K562 (cell line): ENCODE measurements around the gene MAP1S. TPM values are rescaled to one million over a fixed set of nuclear protein-coding genes. Genes with fewer than 3 reads are reported as not detected.
A peak's percentile ranks its signal among the peaks of the same experiment; 100 is the strongest.

ENCODE experiments used
- ATF1 ChIP-seq, 2 experiments: fragments of 450-650 bp in 1 of 2; IDR thresholded peaks; 2 replicates each; pipeline ENCODE4 v1.6.1; 2016; ENCODE audit warnings: missing compliant biosample characterization in 1 of 2, missing genetic modification characterization in 1 of 2
- BCL6 ChIP-seq: fragments of 250-450 bp; sonication (Bioruptor Pico); IDR thresholded peaks from 2 replicates; pipeline ENCODE4 v1.4.0; 2020
- CREBBP ChIP-seq: IDR thresholded peaks from one replicate; pipeline ENCODE4 v1.6.1; 2012; ENCODE audit warnings: low read depth, mild to moderate bottlenecking, control low read depth, inconsistent platforms, low read length
- FOXA3 ChIP-seq, 2 experiments: fragments of 450-650 bp in 1 of 2; sonication (generic) in 1 of 2; formaldehyde crosslinking; IDR thresholded peaks in 1 of 2; conservative IDR thresholded peaks in 1 of 2; 2 replicates each; pipeline versions ENCODE4 v1.4.0 to v1.8.0; 2020 to 2022; ENCODE audit warnings: mild to moderate bottlenecking in 2 of 2, missing genetic modification reagents in 1 of 2
- HDAC2 ChIP-seq: fragments of 450-650 bp; IDR thresholded peaks from 2 replicates; pipeline ENCODE4 v1.6.1; 2016; ENCODE audit warnings: mild to moderate bottlenecking
- HSF4 ChIP-seq: fragments of 250-450 bp; sonication (Bioruptor Pico); IDR thresholded peaks from 2 replicates; pipeline ENCODE4 v2.1.2; 2022; ENCODE audit warnings: mild to moderate bottlenecking, moderate library complexity, borderline replicate concordance
- JUN ChIP-seq, 2 experiments: sonication (generic) in 1 of 2; formaldehyde crosslinking in 1 of 2; IDR thresholded peaks; 2 replicates each; pipeline versions ENCODE4 v1.6.1 to v1.8.0; 2012 to 2022; ENCODE audit warnings: borderline replicate concordance in 2 of 2, mild to moderate bottlenecking in 2 of 2, improper control_type of control experiment in 1 of 2, low read depth in 1 of 2, low read length in 1 of 2, missing genetic modification reagents in 1 of 2
- NR2C2 ChIP-seq, 2 experiments: fragments of 200-800 bp in 1 of 2; sonication (Bioruptor generic) in 1 of 2; sonication (generic) in 1 of 2; formaldehyde crosslinking in 1 of 2; IDR thresholded peaks; 2 replicates each; pipeline versions ENCODE4 v1.6.1 to v1.8.0; 2016 to 2022; ENCODE audit warnings: mild to moderate bottlenecking in 1 of 2, missing compliant biosample characterization in 1 of 2, missing genetic modification characterization in 1 of 2, missing genetic modification reagents in 1 of 2
- NRF1 ChIP-seq, 2 experiments: fragments of 450-650 bp; IDR thresholded peaks in 1 of 2; conservative IDR thresholded peaks in 1 of 2; 2 replicates each; pipeline ENCODE4 v1.6.1; 2014; ENCODE audit warnings: mild to moderate bottlenecking in 2 of 2
- POLR2AphosphoS5 ChIP-seq: IDR thresholded peaks from 2 replicates; pipeline ENCODE4 v1.6.1; 2011; ENCODE audit warnings: mild to moderate bottlenecking, low read depth, low read length, moderate library complexity; ENCODE audit not compliant: control insufficient read depth, insufficient read depth
- RBFOX2 ChIP-seq: fragments of 200-400 bp; formaldehyde crosslinking; IDR thresholded peaks from 2 replicates; pipeline ENCODE4 v1.6.1; 2017; ENCODE audit warnings: low read depth, mild to moderate bottlenecking, low read length, moderate library complexity
- ZNF133 ChIP-seq: fragments of 250-450 bp; sonication (Bioruptor Pico); IDR thresholded peaks from 2 replicates; pipeline ENCODE4 v1.4.0; 2020; ENCODE audit warnings: mild to moderate bottlenecking
- ZNF263 ChIP-seq: sonication (generic); formaldehyde crosslinking; IDR thresholded peaks from 2 replicates; pipeline ENCODE4 v1.8.0; 2022; ENCODE audit warnings: mild to moderate bottlenecking, missing genetic modification reagents, borderline replicate concordance
- polyA plus RNA-seq, 8 experiments: library from polyadenylated mRNA; depleted of rRNA in 4 of 8; stranded (reverse) in 5 of 8; unstranded in 3 of 8; fragments of >200 nt; fragmentation: Nextera tagmentation in 2 of 8; fragmentation: Illumina TruSeq in 1 of 8; extraction: Ambion mirVana in 2 of 8; extraction: Trizol in 1 of 8; gene quantifications; 2 replicates each; pipeline versions ENCODE4 v1.2.1 to v1.2.3, GENCODE V29; 2011 to 2014; ENCODE audit warnings: inconsistent platforms in 1 of 8, missing spikeins in 1 of 8
- total RNA-seq, 7 experiments: library from RNA; depleted of rRNA in 6 of 7; stranded (reverse); fragments of >200 nt in 6 of 7; fragmentation: Illumina TruSeq in 2 of 7; extraction: Trizol in 2 of 7; gene quantifications; 2 replicates each; pipeline versions ENCODE4 v1.2.1 to v1.2.3, GENCODE V29; 2011 to 2021; ENCODE audit warnings: low replicate concordance in 1 of 7
- TF ChIP-seq, protein P1 (sequence below): fragments of 250-450 bp; sonication (Bioruptor Pico); IDR thresholded peaks from 2 replicates; pipeline ENCODE4 v1.4.0; 2020; ENCODE audit warnings: mild to moderate bottlenecking
- TF ChIP-seq, protein P2 (sequence below): fragments of 450-650 bp; IDR thresholded peaks from 2 replicates; pipeline ENCODE4 v1.6.1; 2016; ENCODE audit warnings: mild to moderate bottlenecking
- TF ChIP-seq, protein P3 (sequence below): sonication (generic); formaldehyde crosslinking; IDR thresholded peaks from 2 replicates; pipeline ENCODE4 v1.8.1; 2023; ENCODE audit warnings: missing genetic modification reagents, mild to moderate bottlenecking, borderline replicate concordance

MAP1S gene
- total and polyA plus RNA-seq, 9 of the 15 experiments (the other 6 are each of a cell fraction or from before 2014, with no cell fraction given) = 2.0 to 81.0 (median 9.5) TPM

DNA sequence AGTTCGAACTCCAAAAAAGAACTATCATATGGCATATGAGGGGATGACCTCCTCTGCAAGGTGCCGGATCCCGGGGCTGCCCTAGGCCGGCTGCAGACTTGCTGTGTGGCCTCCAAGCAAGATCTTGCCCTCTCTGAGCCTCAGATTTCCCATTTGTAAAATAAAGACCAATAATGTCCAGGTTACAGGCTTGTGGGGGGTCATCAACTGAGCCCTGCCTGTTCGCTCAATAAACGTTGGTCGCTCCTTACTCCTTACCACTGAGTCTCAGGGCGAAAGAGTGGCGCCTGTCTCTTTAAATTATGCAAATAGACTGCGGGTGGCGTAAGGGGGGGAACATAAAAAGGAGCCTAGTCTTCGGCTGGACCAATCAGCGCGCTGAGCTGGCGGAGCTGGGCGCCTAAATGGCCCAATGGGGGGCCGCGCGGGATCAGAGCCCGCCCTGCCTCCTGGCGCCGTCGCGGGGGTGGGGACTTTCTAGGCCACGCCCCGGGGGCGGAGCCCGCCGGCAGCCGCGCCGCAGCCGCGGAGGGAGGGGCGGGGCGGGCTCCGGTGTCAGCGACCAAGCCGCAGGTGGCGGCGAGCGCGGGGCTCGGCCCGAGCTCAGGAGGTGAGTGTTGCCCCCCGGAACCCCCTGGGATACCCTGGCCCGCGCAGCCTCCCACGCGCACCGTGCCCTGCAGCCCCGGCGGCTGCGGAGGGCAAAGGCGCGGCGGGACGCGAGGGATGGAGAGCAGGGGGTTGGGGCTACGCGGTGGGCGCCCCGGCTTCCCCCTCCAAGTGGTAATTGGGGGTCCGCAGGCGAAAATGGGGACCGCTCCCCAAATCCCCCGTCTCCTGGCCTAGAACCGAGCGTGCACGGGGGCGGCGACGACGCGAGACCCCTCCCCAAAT, 28.2 kb downstream of the MAP1S start (continued):
- TF ChIP-seq, protein P1, sequence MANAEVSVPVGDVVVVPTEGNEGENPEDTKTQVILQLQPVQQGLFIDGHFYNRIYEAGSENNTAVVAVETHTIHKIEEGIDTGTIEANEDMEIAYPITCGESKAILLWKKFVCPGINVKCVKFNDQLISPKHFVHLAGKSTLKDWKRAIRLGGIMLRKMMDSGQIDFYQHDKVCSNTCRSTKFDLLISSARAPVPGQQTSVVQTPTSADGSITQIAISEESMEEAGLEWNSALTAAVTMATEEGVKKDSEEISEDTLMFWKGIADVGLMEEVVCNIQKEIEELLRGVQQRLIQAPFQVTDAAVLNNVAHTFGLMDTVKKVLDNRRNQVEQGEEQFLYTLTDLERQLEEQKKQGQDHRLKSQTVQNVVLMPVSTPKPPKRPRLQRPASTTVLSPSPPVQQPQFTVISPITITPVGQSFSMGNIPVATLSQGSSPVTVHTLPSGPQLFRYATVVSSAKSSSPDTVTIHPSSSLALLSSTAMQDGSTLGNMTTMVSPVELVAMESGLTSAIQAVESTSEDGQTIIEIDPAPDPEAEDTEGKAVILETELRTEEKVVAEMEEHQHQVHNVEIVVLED (CRISPR knock-in tag) = peak; percentile 69
- TF ChIP-seq FOXA3 (CRISPR knock-in tag; conservative IDR thresholded peaks at IDR 0.05 in 1 of 2, IDR thresholded peaks at IDR 0.05 in 1 of 2) (0 out of 4 replicates have a peak, but pooled peaks of 1 of the 2 experiments have one; percentile 19), POLR2AphosphoS5 (no peak), NR2C2 (CRISPR knock-in tag; IDR thresholded peaks at IDR 0.05) (no peak), NR2C2 (tag; IDR thresholded peaks at IDR 0.05) (no peak), HSF4 (CRISPR knock-in tag) (no peak), JUN (IDR thresholded peaks at IDR 0.05; ENCODE audit: borderline replicate concordance, low read depth, low read length) (no peak), JUN (CRISPR knock-in tag; IDR thresholded peaks at IDR 0.05; ENCODE audit: borderline replicate concordance) (0 out of 2 replicates have a peak, but pooled peaks have one; percentile 39), RBFOX2 (peak; percentile 37; the same call in 1 of the 2 replicates), ATF1 (CRISPR knock-in tag; IDR thresholded peaks at IDR 0.05) (no peak), ATF1 (tag; IDR thresholded peaks at IDR 0.05) (peak; percentile 83), CREBBP (no peak), ZNF133 (CRISPR knock-in tag) (no peak), BCL6 (CRISPR knock-in tag) (no peak), NRF1 (conservative IDR thresholded peaks at IDR 0.05 in 1 of 2, IDR thresholded peaks at IDR 0.05 in 1 of 2) (peak; percentile 79 to 82), HDAC2 (peak; percentile 100), ZNF263 (no peak)
- TF ChIP-seq, protein P2, sequence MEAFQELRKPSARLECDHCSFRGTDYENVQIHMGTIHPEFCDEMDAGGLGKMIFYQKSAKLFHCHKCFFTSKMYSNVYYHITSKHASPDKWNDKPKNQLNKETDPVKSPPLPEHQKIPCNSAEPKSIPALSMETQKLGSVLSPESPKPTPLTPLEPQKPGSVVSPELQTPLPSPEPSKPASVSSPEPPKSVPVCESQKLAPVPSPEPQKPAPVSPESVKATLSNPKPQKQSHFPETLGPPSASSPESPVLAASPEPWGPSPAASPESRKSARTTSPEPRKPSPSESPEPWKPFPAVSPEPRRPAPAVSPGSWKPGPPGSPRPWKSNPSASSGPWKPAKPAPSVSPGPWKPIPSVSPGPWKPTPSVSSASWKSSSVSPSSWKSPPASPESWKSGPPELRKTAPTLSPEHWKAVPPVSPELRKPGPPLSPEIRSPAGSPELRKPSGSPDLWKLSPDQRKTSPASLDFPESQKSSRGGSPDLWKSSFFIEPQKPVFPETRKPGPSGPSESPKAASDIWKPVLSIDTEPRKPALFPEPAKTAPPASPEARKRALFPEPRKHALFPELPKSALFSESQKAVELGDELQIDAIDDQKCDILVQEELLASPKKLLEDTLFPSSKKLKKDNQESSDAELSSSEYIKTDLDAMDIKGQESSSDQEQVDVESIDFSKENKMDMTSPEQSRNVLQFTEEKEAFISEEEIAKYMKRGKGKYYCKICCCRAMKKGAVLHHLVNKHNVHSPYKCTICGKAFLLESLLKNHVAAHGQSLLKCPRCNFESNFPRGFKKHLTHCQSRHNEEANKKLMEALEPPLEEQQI = peak; percentile 20; the same call in 1 of the 2 replicates
- TF ChIP-seq, protein P3, sequence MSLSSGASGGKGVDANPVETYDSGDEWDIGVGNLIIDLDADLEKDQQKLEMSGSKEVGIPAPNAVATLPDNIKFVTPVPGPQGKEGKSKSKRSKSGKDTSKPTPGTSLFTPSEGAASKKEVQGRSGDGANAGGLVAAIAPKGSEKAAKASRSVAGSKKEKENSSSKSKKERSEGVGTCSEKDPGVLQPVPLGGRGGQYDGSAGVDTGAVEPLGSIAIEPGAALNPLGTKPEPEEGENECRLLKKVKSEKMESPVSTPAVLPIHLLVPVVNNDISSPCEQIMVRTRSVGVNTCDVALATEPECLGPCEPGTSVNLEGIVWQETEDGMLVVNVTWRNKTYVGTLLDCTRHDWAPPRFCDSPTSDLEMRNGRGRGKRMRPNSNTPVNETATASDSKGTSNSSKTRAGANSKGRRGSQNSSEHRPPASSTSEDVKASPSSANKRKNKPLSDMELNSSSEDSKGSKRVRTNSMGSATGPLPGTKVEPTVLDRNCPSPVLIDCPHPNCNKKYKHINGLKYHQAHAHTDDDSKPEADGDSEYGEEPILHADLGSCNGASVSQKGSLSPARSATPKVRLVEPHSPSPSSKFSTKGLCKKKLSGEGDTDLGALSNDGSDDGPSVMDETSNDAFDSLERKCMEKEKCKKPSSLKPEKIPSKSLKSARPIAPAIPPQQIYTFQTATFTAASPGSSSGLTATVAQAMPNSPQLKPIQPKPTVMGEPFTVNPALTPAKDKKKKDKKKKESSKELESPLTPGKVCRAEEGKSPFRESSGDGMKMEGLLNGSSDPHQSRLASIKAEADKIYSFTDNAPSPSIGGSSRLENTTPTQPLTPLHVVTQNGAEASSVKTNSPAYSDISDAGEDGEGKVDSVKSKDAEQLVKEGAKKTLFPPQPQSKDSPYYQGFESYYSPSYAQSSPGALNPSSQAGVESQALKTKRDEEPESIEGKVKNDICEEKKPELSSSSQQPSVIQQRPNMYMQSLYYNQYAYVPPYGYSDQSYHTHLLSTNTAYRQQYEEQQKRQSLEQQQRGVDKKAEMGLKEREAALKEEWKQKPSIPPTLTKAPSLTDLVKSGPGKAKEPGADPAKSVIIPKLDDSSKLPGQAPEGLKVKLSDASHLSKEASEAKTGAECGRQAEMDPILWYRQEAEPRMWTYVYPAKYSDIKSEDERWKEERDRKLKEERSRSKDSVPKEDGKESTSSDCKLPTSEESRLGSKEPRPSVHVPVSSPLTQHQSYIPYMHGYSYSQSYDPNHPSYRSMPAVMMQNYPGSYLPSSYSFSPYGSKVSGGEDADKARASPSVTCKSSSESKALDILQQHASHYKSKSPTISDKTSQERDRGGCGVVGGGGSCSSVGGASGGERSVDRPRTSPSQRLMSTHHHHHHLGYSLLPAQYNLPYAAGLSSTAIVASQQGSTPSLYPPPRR = no peak
